H9 (cell line): Measurements from ENCODE around the gene GP1BA. TPM values are rescaled to one million over a fixed set of nuclear protein-coding genes. Genes with fewer than 3 reads are reported as not detected.

ENCODE experiments used
- DNase-seq: peaks from one replicate; pipeline ENCODE4 v3.0.0-alpha.2; 2017
- H2AFZ ChIP-seq: one replicate; pipeline ENCODE4 v1.6.1; 2013; ENCODE audit warnings: mild to moderate bottlenecking, low read length, control low read depth, moderate library complexity
- H2AK5ac ChIP-seq: 2 replicates; pipeline ENCODE4 v1.6.1; 2013; ENCODE audit warnings: low read length, control low read depth, mixed read lengths; ENCODE audit not compliant: insufficient read length
- H2BK120ac ChIP-seq: one replicate; pipeline ENCODE4 v1.6.1; 2013; ENCODE audit warnings: low read depth, mild to moderate bottlenecking, low read length, control low read depth, inconsistent platforms; ENCODE audit not compliant: poor library complexity, severe bottlenecking
- H2BK12ac ChIP-seq: 2 replicates; pipeline ENCODE4 v1.6.1; 2013; ENCODE audit warnings: low read length, control low read depth, mixed read lengths, low read depth; ENCODE audit not compliant: insufficient read length
- H2BK15ac ChIP-seq: 2 replicates; pipeline ENCODE4 v1.6.1; 2013; ENCODE audit warnings: low read depth, low read length, control low read depth
- H2BK20ac ChIP-seq: one replicate; pipeline ENCODE4 v1.6.1; 2013; ENCODE audit warnings: low read depth, mild to moderate bottlenecking, low read length, control low read depth, inconsistent platforms; ENCODE audit not compliant: poor library complexity, severe bottlenecking
- H2BK5ac ChIP-seq: 2 replicates; pipeline ENCODE4 v1.6.1; 2013; ENCODE audit warnings: low read length, control low read depth, mixed read lengths; ENCODE audit not compliant: insufficient read length
- H3K14ac ChIP-seq: 2 replicates; pipeline ENCODE4 v1.6.1; 2013; ENCODE audit warnings: low read length, control low read depth; ENCODE audit not compliant: insufficient read depth
- H3K18ac ChIP-seq: 2 replicates; pipeline ENCODE4 v1.6.1; 2013; ENCODE audit warnings: low read depth, mild to moderate bottlenecking, mixed read lengths, low read length, control low read depth; ENCODE audit not compliant: insufficient read length
- H3K23ac ChIP-seq: 2 replicates; pipeline ENCODE4 v1.6.1; 2013; ENCODE audit warnings: low read length, control low read depth, mixed read lengths, low read depth; ENCODE audit not compliant: insufficient read length
- H3K23me2 ChIP-seq: 2 replicates; pipeline ENCODE4 v1.6.1; 2013; ENCODE audit warnings: low read depth, mild to moderate bottlenecking, mixed read lengths, low read length, control low read depth; ENCODE audit not compliant: insufficient read length, poor library complexity, severe bottlenecking
- H3K27ac ChIP-seq: 2 replicates; pipeline ENCODE4 v1.5.1; 2013; ENCODE audit warnings: low read length, control low read depth, mixed read lengths, low read depth; ENCODE audit not compliant: insufficient read length
- H3K27me3 ChIP-seq: 2 replicates; pipeline ENCODE4 v1.6.1; 2013; ENCODE audit warnings: low read length, control low read depth, inconsistent platforms; ENCODE audit not compliant: insufficient read depth
- H3K4ac ChIP-seq: 2 replicates; pipeline ENCODE4 v1.6.1; 2013; ENCODE audit warnings: low read depth, mild to moderate bottlenecking, control low read depth, inconsistent platforms, low read length, moderate library complexity
- H3K4me1 ChIP-seq: 2 replicates; pipeline ENCODE4 v1.6.1; 2013; ENCODE audit warnings: low read length, control low read depth, inconsistent platforms; ENCODE audit not compliant: insufficient read depth
- H3K4me2 ChIP-seq: 2 replicates; pipeline ENCODE4 v1.6.1; 2013; ENCODE audit warnings: low read length, control low read depth, mixed read lengths; ENCODE audit not compliant: insufficient read length, insufficient read depth
- H3K56ac ChIP-seq: 2 replicates; pipeline ENCODE4 v1.6.1; 2013; ENCODE audit warnings: low read depth, mild to moderate bottlenecking, mixed read lengths, low read length, control low read depth; ENCODE audit not compliant: insufficient read length
- H3K79me1 ChIP-seq: 2 replicates; pipeline ENCODE4 v1.6.1; 2013; ENCODE audit warnings: low read depth, mild to moderate bottlenecking, moderate library complexity, low read length, control low read depth, inconsistent platforms; ENCODE audit not compliant: insufficient read depth, poor library complexity, severe bottlenecking
- H3K79me2 ChIP-seq: 2 replicates; pipeline ENCODE4 v1.6.1; 2013; ENCODE audit warnings: low read length, control low read depth, inconsistent platforms; ENCODE audit not compliant: insufficient read depth
- H3K9ac ChIP-seq: 2 replicates; pipeline ENCODE4 v1.6.1; 2013; ENCODE audit warnings: low read length, control low read depth, mixed read lengths; ENCODE audit not compliant: insufficient read length; ENCODE audit errors: extremely low read depth
- H3K9me3 ChIP-seq: one replicate; pipeline ENCODE4 v1.6.1; 2013; ENCODE audit warnings: low read depth, low read length, inconsistent platforms; ENCODE audit not compliant: control insufficient read depth
- H3T11ph ChIP-seq: one replicate; pipeline ENCODE4 v1.6.1; 2013; ENCODE audit warnings: mild to moderate bottlenecking, low read length, control low read depth, inconsistent platforms
- H4K20me1 ChIP-seq: one replicate; pipeline ENCODE4 v1.6.1; 2013; ENCODE audit not compliant: control insufficient read depth, insufficient read length, insufficient read depth
- H4K5ac ChIP-seq: 2 replicates; pipeline ENCODE4 v1.6.1; 2013; ENCODE audit warnings: low read depth, mild to moderate bottlenecking, mixed read lengths, low read length, control low read depth; ENCODE audit not compliant: insufficient read length
- H4K8ac ChIP-seq: replicated peaks from 2 replicates; pipeline ENCODE4 v1.6.1; 2013; ENCODE audit warnings: low read length, control low read depth, mixed read lengths, low read depth; ENCODE audit not compliant: insufficient read length
- H4K91ac ChIP-seq: 2 replicates; pipeline ENCODE4 v1.6.1; 2013; ENCODE audit warnings: low read depth, mild to moderate bottlenecking, moderate library complexity, mixed read lengths, low read length, control low read depth; ENCODE audit not compliant: insufficient read length
- H3K27ac Mint-ChIP-seq, 3 experiments: 2 replicates in 2 of 3; 3 replicates in 1 of 3; pipeline ENCODE4 v1.8.0; 2020 to 2021; ENCODE audit warnings: mixed read lengths in 3 of 3, mild to moderate bottlenecking in 1 of 3, moderate library complexity in 1 of 3
- H3K27me3 Mint-ChIP-seq: 2 replicates; pipeline ENCODE4 v1.8.0; 2021; ENCODE audit warnings: low read depth, mild to moderate bottlenecking, moderate library complexity, mixed read lengths
- H3K36me3 Mint-ChIP-seq, 3 experiments: 2 replicates in 2 of 3; 3 replicates in 1 of 3; pipeline ENCODE4 v1.8.0; 2020 to 2021; ENCODE audit warnings: low read depth in 3 of 3, mixed read lengths in 3 of 3; ENCODE audit not compliant: insufficient read depth in 1 of 3
- H3K4me1 Mint-ChIP-seq, 2 experiments: 2 replicates each; pipeline ENCODE4 v1.8.0; 2020; ENCODE audit warnings: mixed read lengths in 2 of 2
- H3K4me3 Mint-ChIP-seq, 2 experiments: 2 replicates in 1 of 2; 3 replicates in 1 of 2; pipeline ENCODE4 v1.8.0; 2020 to 2021; ENCODE audit warnings: mild to moderate bottlenecking in 2 of 2, mixed read lengths in 2 of 2, moderate library complexity in 1 of 2
- H3K9me3 Mint-ChIP-seq, 2 experiments: 2 replicates in 1 of 2; 3 replicates in 1 of 2; pipeline ENCODE4 v1.8.0; 2020; ENCODE audit warnings: mild to moderate bottlenecking in 2 of 2, mixed read lengths in 2 of 2, moderate library complexity in 1 of 2
- WGBS: extraction: QIAGEN DNeasy Blood & Tissue Kit; methylation state at CpG from one replicate; pipeline ENCODE4 v1.1.7; 2013; ENCODE audit warnings: missing lambda C conversion rate, low lambda C conversion rate, mixed read lengths; ENCODE audit not compliant: insufficient read length; ENCODE audit errors: extremely low coverage; 5-methylcytosine and 5-hydroxymethylcytosine counted together
- total RNA-seq: library from RNA; stranded (reverse); gene quantifications from 2 replicates; pipeline ENCODE4 v1.2.1, GENCODE V29; 2021
- TF ChIP-seq, protein P1 (sequence below): fragments of 200-600 bp; sonication (generic); conservative IDR thresholded peaks from 3 replicates; pipeline ENCODE4 v1.8.0; 2021; ENCODE audit warnings: antibody characterized with exemption, mild to moderate bottlenecking

The GP1BA gene
- total RNA-seq, 1 experiment from 2014 or later: not detected

DNA sequence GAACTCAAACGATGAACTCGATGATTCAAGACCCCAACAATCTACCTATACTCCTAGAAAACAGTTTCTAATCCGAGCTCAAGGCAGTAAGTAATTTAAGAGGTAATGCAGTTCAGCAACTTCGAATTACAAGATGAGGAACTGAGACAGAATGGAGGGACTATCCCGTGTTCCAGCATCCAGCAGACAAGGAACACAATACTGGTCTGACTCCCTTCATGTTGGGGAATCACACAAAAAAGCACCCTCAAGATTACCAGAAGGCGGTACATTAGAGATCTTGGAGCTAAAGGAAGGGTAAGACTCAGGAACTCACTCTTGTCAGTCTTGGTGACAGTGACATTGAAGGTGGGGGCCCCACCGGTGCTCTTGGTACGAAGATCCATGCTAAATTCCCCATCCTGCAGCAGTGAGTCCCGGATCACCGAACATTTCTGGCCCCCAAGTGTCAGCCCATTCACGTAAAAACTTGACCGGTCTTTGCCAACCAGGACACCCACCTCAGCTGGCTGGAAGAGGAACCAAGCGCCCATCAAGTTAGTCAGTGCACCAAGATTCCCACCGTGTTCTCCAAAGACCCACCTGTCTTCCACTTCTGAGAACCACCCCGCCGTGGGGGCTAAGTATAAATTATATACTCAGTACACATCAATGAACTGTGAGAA is 14.4 kb downstream of the GP1BA start:
- no peak for DNase-seq
- H3K36me3 Mint-ChIP-seq: peaks cover 32 to 60% (median 51%) of the 10 kb centered on the region in 3 experiments
- Histone ChIP-seq H2BK12ac (no peak overlapping the region), H4K91ac (no peak overlapping the region), H3K27me3 (no peaks in the 10 kb centered on the region), H3K18ac (peak overlapping the region; percentile 30), H3K4me1 (peaks cover 4% of the 10 kb centered on the region; the same call in 1 of the 2 replicates), H3K79me2 (peaks cover 13% of the 10 kb centered on the region; the same call in 1 of the 2 replicates), H2BK15ac (no peak overlapping the region), H3K56ac (no peak overlapping the region), H3K23ac (no peak overlapping the region), H2BK5ac (no peak overlapping the region), H4K8ac (no peak overlapping the region), H3K4ac (no peak overlapping the region; the same call in 1 of the 2 replicates), H3K9me3 (no peaks in the 10 kb centered on the region), H3T11ph (no peak overlapping the region), H3K14ac (no peak overlapping the region), H3K9ac (peak overlapping the region; percentile 53), H3K4me2 (peak overlapping the region; percentile 72), H2BK20ac (no peak overlapping the region), H3K79me1 (peaks cover 4% of the 10 kb centered on the region), H3K27ac (peak overlapping the region; percentile 17), H4K20me1 (no peaks in the 10 kb centered on the region), H2BK120ac (no peak overlapping the region), H4K5ac (no peak overlapping the region), H2AK5ac (no peak overlapping the region), H3K23me2 (peaks cover 23% of the 10 kb centered on the region), H2AFZ (no peak overlapping the region)
- no CpG with 5 or more reads among the region's 16 CpGs for WGBS
- peak overlapping the region; percentile 95 to 100 for H3K4me3 Mint-ChIP-seq
- TF ChIP-seq, protein P1, sequence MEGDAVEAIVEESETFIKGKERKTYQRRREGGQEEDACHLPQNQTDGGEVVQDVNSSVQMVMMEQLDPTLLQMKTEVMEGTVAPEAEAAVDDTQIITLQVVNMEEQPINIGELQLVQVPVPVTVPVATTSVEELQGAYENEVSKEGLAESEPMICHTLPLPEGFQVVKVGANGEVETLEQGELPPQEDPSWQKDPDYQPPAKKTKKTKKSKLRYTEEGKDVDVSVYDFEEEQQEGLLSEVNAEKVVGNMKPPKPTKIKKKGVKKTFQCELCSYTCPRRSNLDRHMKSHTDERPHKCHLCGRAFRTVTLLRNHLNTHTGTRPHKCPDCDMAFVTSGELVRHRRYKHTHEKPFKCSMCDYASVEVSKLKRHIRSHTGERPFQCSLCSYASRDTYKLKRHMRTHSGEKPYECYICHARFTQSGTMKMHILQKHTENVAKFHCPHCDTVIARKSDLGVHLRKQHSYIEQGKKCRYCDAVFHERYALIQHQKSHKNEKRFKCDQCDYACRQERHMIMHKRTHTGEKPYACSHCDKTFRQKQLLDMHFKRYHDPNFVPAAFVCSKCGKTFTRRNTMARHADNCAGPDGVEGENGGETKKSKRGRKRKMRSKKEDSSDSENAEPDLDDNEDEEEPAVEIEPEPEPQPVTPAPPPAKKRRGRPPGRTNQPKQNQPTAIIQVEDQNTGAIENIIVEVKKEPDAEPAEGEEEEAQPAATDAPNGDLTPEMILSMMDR: no peak
- H3K9me3 Mint-ChIP-seq: peaks cover 0 to 2% of the 10 kb centered on the region in 2 experiments; a peak in 2 of 5 replicates
- H3K27me3 Mint-ChIP-seq: peaks cover 6% of the 10 kb centered on the region
- peak overlapping the region; percentile 78 to 93 (median 92) for H3K27ac Mint-ChIP-seq
- H3K4me1 Mint-ChIP-seq: peaks cover 35 to 38% of the 10 kb centered on the region in 2 experiments
